ENCODE results near the gene MLLT6. TPM values are rescaled to one million over a fixed set of nuclear protein-coding genes. Genes with fewer than 3 reads are reported as not detected.
A peak's percentile ranks its signal among the peaks of the same experiment; 100 is the strongest.

Gene MLLT6
- total and polyA plus RNA-seq, 2 of the 4 experiments (the other 2 are of a cell fraction), result 7.2 to 21.2 TPM

GRCh38 chr17:38716368-38717005, 11.4 kb downstream of the MLLT6 start:
- Histone ChIP-seq H3K9me1 (ENCODE audit: insufficient read depth, low read length) (no peaks in the 10 kb centered on the region), H3K27me3 (ENCODE audit: control insufficient read depth, insufficient read depth, low read length) (no peaks in the 10 kb centered on the region), H2BK15ac (ENCODE audit: low read depth, low read length) (no peak overlapping the region), H4K8ac (ENCODE audit: low read depth in 2 of 2, low read length in 2 of 2) (no peak overlapping the region), H3K27ac (ENCODE audit: insufficient read depth, low read length) (no peak overlapping the region), H3K9me3 (ENCODE audit: control insufficient read depth, insufficient read depth, low read length) (no peaks in the 10 kb centered on the region), H3K4ac (ENCODE audit: low read depth, low read length) (no peak overlapping the region), H3K9ac (ENCODE audit: low read depth, low read length) (no peak overlapping the region), H4K5ac (ENCODE audit: low read depth, low read length) (no peak overlapping the region), H4K91ac (ENCODE audit: insufficient read depth, low read depth, low read length) (no peak overlapping the region), H3K36me3 (ENCODE audit: control insufficient read depth, insufficient read depth, low read length) (peaks cover 75% of the 10 kb centered on the region), H3K4me1 (ENCODE audit: control insufficient read depth, insufficient read depth, low read length) (no peaks in the 10 kb centered on the region), H3K56ac (ENCODE audit: extremely low read depth, insufficient read depth, low read length) (no peak overlapping the region), H3K23ac (ENCODE audit: low read depth, low read length) (no peak overlapping the region), H2BK120ac (ENCODE audit: low read depth, low read length) (no peak overlapping the region), H3K4me2 (ENCODE audit: low read depth, low read length) (no peak overlapping the region), H4K20me1 (ENCODE audit: insufficient read depth, low read length) (no peaks in the 10 kb centered on the region), H2AFZ (replicated peaks; ENCODE audit: low read length, poor library complexity) (no peak overlapping the region), H2BK5ac (ENCODE audit: low read depth, low read length, poor library complexity, severe bottlenecking) (no peak overlapping the region), H2AK9ac (replicated peaks; ENCODE audit: low read depth, low read length, poor library complexity) (no peak overlapping the region), H3K18ac (ENCODE audit: low read depth, low read length) (no peak overlapping the region), H2AK5ac (ENCODE audit: low read depth, low read length) (no peak overlapping the region), H3K79me1 (ENCODE audit: low read depth in 1 of 2, low read length in 2 of 2) (no peaks in the 10 kb centered on the region), H3K14ac (replicated peaks; ENCODE audit: low read depth, low read length) (no peak overlapping the region), H2BK20ac (ENCODE audit: low read depth, low read length) (no peak overlapping the region), H3K4me3 (ENCODE audit: insufficient read depth, low read depth, low read length) (no peak overlapping the region)
- no peak for TF ChIP-seq NFE2L2 (IDR thresholded peaks at IDR 0.05; ENCODE audit: low read depth, low read length)
- no peak for TF ChIP-seq SMC3 (IDR thresholded peaks at IDR 0.05; ENCODE audit: low read depth, low read length)
- no peak for TF ChIP-seq CTCF (conservative IDR thresholded peaks at IDR 0.05; ENCODE audit: low read depth, low read length)
- TF ChIP-seq RAD21 (IDR thresholded peaks at IDR 0.05; ENCODE audit: low read length), result no peak
- TF ChIP-seq RFX5 (IDR thresholded peaks at IDR 0.05; ENCODE audit: low read depth, low read length), result no peak
- no peak for TF ChIP-seq MXI1 (IDR thresholded peaks at IDR 0.05; ENCODE audit: borderline replicate concordance, low read depth, low read length)
- no peak for TF ChIP-seq CHD1 (IDR thresholded peaks at IDR 0.05; ENCODE audit: low read depth, low read length)
- TF ChIP-seq FOS (IDR thresholded peaks at IDR 0.05; ENCODE audit: low read depth, low read length), result no peak
- TF ChIP-seq, protein P1, sequence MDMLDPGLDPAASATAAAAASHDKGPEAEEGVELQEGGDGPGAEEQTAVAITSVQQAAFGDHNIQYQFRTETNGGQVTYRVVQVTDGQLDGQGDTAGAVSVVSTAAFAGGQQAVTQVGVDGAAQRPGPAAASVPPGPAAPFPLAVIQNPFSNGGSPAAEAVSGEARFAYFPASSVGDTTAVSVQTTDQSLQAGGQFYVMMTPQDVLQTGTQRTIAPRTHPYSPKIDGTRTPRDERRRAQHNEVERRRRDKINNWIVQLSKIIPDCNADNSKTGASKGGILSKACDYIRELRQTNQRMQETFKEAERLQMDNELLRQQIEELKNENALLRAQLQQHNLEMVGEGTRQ (IDR thresholded peaks at IDR 0.05; ENCODE audit: low read depth, low read length), result no peak
- no peak for TF ChIP-seq MAFK (IDR thresholded peaks at IDR 0.05; ENCODE audit: low read depth, low read length)
- POLR2A ChIA-PET (ENCODE audit: unreplicated experiment), result no interaction called here
- ATAC-seq (ENCODE audit: low read depth) (no peak), DNase-seq (no peak)
- BruUV-seq (replicated peaks), result TSS peak; percentile 55
- intact Hi-C loops (cut with micrococcal nuclease), result no loop called here
- dilution Hi-C loops (cut with HindIII; ENCODE audit: low sequenced_read_pairs, unreplicated experiment), result no loop called here
- CTCF ChIA-PET, result no interaction called here
- in situ Hi-C loops (cut with MboI; ENCODE audit: low sequenced_read_pairs), result no loop called here
- 93% methylated on average over 5 of the region's 18 CpGs; no CpG with 5 or more reads in 1 of the 2 experiments for WGBS, 2 experiments (ENCODE audit: extremely low coverage in 2 of 2, insufficient read length in 1 of 2)
